Stimulated activated CD4-positive, alpha-beta T cell treated with anti-CD3 and anti-CD28 coated beads, TNF-alpha, amount 100 ng/mL, for 1 hour (primary cell): ENCODE results near the gene LRRC45.
"Not testable (repeated sequence)": the region's sequence is repeated elsewhere in the genome, so short reads cannot be mapped to it uniquely, and the experiment has no call there.

Experiments used
- DNase-seq, 3 donors: peaks; one replicate each; pipeline ENCODE4 v3.0.0-alpha.2; 2020; ENCODE audit warnings: low read depth in 3 of 3, low spot score in 1 of 3

Gene LRRC45

GRCh38 chr17:82022981-82023446, at the start of gene LRRC45:
LRRC45 (plus strand) TSS chr17:82023305; CDS start chr17:82023644, 339 bp downstream.
- DNase-seq = peak; percentile 99

- no peak for DNase-seq
Observed at GRCh38 chr17:81973432-81973831, 49.7 kb upstream of the LRRC45 start.

GRCh38 chr17:81976332-81977210, 46.5 kb upstream of the LRRC45 start:
- no peak for DNase-seq

- peak; percentile 75 to 90 (median 86) for DNase-seq
Observed at GRCh38 chr17:81977211-81977808, 45.8 kb upstream of the LRRC45 start, which contains the start of gene ASPSCR1. ASPSCR1 (plus strand) TSS chr17:81977629; CDS start chr17:81977647, 18 bp downstream.

- DNase-seq = no peak
Observed at GRCh38 chr17:81978524-81979298, 44.4 kb upstream of the LRRC45 start.

- DNase-seq = no peak
Observed at GRCh38 chr17:81980122-81980521, 43.0 kb upstream of the LRRC45 start.

- no peak for DNase-seq
Observed at GRCh38 chr17:81980707-81981343, 42.3 kb upstream of the LRRC45 start.

GRCh38 chr17:81981511-81981910, 41.6 kb upstream of the LRRC45 start:
- DNase-seq = not testable (repeated sequence)

GRCh38 chr17:81983011-81983638, 40.0 kb upstream of the LRRC45 start:
- no peak for DNase-seq

GRCh38 chr17:81983639-81984373, 39.3 kb upstream of the LRRC45 start:
- DNase-seq = no peak

- no peak for DNase-seq
Observed at GRCh38 chr17:81984773-81985410, 38.2 kb upstream of the LRRC45 start.

GRCh38 chr17:81986606-81987005, 36.5 kb upstream of the LRRC45 start:
- no peak for DNase-seq

- no peak for DNase-seq
Observed at GRCh38 chr17:81987161-81987770, 35.8 kb upstream of the LRRC45 start.

- no peak for DNase-seq
Observed at GRCh38 chr17:81990836-81991683, 32.0 kb upstream of the LRRC45 start.

- no peak for DNase-seq
Observed at GRCh38 chr17:81991684-81992305, 31.3 kb upstream of the LRRC45 start.

- no peak for DNase-seq
Observed at GRCh38 chr17:81992306-81993102, 30.6 kb upstream of the LRRC45 start.
